CD14-positive monocyte (primary cell): ENCODE measurements around the gene GRID2IP. TPM values are rescaled to one million over a fixed set of nuclear protein-coding genes. Genes with fewer than 3 reads are reported as not detected.

Source experiments
- DNase-seq, 3 donors: peaks; one replicate each; pipeline ENCODE4 v3.0.0-alpha.2; 2011 to 2022
- H2AFZ ChIP-seq: 2 replicates; pipeline ENCODE4 v1.6.0; 2012; ENCODE audit warnings: mild to moderate bottlenecking, low read depth, low read length, inconsistent platforms; ENCODE audit not compliant: insufficient read depth, poor library complexity, severe bottlenecking
- H3K27ac ChIP-seq, 2 donors: 1 replicate in 1 of 2; 2 replicates in 1 of 2; pipeline ENCODE4 v1.5.1; 2012 to 2013; ENCODE audit warnings: low read length in 2 of 2, control low read depth in 1 of 2, inconsistent platforms in 1 of 2, low read depth in 1 of 2, mild to moderate bottlenecking in 1 of 2
- H3K27me3 ChIP-seq, 2 donors: one replicate each; pipeline versions ENCODE4 v1.6.0 to v1.6.1; 2011 to 2013; ENCODE audit warnings: low read length in 2 of 2; ENCODE audit not compliant: control insufficient read depth in 2 of 2, insufficient read depth in 2 of 2
- H3K36me3 ChIP-seq, 2 donors: replicated peaks in 1 of 2; 1 replicate in 1 of 2; 2 replicates in 1 of 2; pipeline versions ENCODE4 v1.5.1 to v1.6.1; 2012 to 2013; ENCODE audit warnings: low read length in 2 of 2, control low read depth in 1 of 2, inconsistent platforms in 1 of 2, mild to moderate bottlenecking in 1 of 2; ENCODE audit not compliant: insufficient read depth in 2 of 2, control insufficient read depth in 1 of 2
- H3K4me1 ChIP-seq, 2 donors: 1 replicate in 1 of 2; 2 replicates in 1 of 2; pipeline versions ENCODE4 v1.5.1 to v1.6.1; 2012 to 2013; ENCODE audit warnings: low read length in 2 of 2, control low read depth in 1 of 2, inconsistent platforms in 1 of 2, mild to moderate bottlenecking in 1 of 2, moderate library complexity in 1 of 2; ENCODE audit not compliant: insufficient read depth in 2 of 2, control insufficient read depth in 1 of 2
- H3K4me2 ChIP-seq: replicated peaks from 2 replicates; pipeline ENCODE3; 2012; ENCODE audit warnings: low read length, moderate library complexity, mild to moderate bottlenecking; ENCODE audit not compliant: poor library complexity, severe bottlenecking; ENCODE audit errors: extremely low read depth
- H3K4me3 ChIP-seq, 3 experiments: fragments of 200-600 bp in 1 of 3; sonication (generic) in 1 of 3; replicated peaks in 1 of 3; 1 replicate in 2 of 3; 2 replicates in 1 of 3; pipeline ENCODE4 v1.5.1; 2011 to 2013; ENCODE audit warnings: low read length in 3 of 3, mild to moderate bottlenecking in 3 of 3, control low read depth in 2 of 3, low read depth in 2 of 3, inconsistent platforms in 1 of 3, moderate library complexity in 1 of 3
- H3K79me2 ChIP-seq: 2 replicates; pipeline ENCODE4 v1.6.0; 2012; ENCODE audit warnings: mild to moderate bottlenecking, control low read depth, inconsistent platforms, low read length, moderate library complexity; ENCODE audit not compliant: insufficient read depth
- H3K9ac ChIP-seq: 2 replicates; pipeline ENCODE4 v1.6.0; 2017; ENCODE audit warnings: low read length, mild to moderate bottlenecking; ENCODE audit not compliant: insufficient read depth, poor library complexity, severe bottlenecking
- H3K9me3 ChIP-seq, 2 donors: replicated peaks in 1 of 2; 1 replicate in 1 of 2; 2 replicates in 1 of 2; pipeline versions ENCODE4 v1.5.1 to v1.6.1; 2012 to 2013; ENCODE audit warnings: low read length in 2 of 2, control low read depth in 1 of 2; ENCODE audit not compliant: control insufficient read depth in 1 of 2, insufficient read depth in 1 of 2
- H4K20me1 ChIP-seq: 2 replicates; pipeline ENCODE4 v1.6.0; 2012; ENCODE audit warnings: mild to moderate bottlenecking, low read length, control low read depth, moderate library complexity; ENCODE audit not compliant: insufficient read depth
- H3K27ac Mint-ChIP-seq, 7 donors: one replicate each; pipeline ENCODE4 v1.8.0; 2020; ENCODE audit warnings: mild to moderate bottlenecking in 7 of 7, mixed read lengths in 7 of 7, moderate library complexity in 6 of 7, inconsistent platforms in 2 of 7
- H3K27me3 Mint-ChIP-seq, 3 donors: one replicate each; pipeline ENCODE4 v1.8.0; 2021 to 2022; ENCODE audit warnings: low read depth in 3 of 3, mild to moderate bottlenecking in 3 of 3, mixed read lengths in 3 of 3, moderate library complexity in 3 of 3, inconsistent platforms in 1 of 3
- H3K36me3 Mint-ChIP-seq, 2 donors: one replicate each; pipeline ENCODE4 v1.8.0; 2020; ENCODE audit warnings: mixed read lengths in 2 of 2, inconsistent platforms in 1 of 2, mild to moderate bottlenecking in 1 of 2
- H3K4me1 Mint-ChIP-seq: one replicate; pipeline ENCODE4 v1.8.0; 2020; ENCODE audit warnings: mild to moderate bottlenecking, mixed read lengths
- H3K4me3 Mint-ChIP-seq, 2 donors: one replicate each; pipeline ENCODE4 v1.8.0; 2020; ENCODE audit warnings: mild to moderate bottlenecking in 2 of 2, mixed read lengths in 2 of 2, moderate library complexity in 1 of 2
- H3K9me3 Mint-ChIP-seq, 7 donors: one replicate each; pipeline ENCODE4 v1.8.0; 2020 to 2022; ENCODE audit warnings: mixed read lengths in 7 of 7, mild to moderate bottlenecking in 6 of 7, moderate library complexity in 6 of 7, inconsistent platforms in 2 of 7
- WGBS: methylation state at CpG from one replicate; pipeline ENCODE4 v1.1.5; 2013; ENCODE audit warnings: missing lambda C conversion rate; ENCODE audit not compliant: insufficient coverage; 5-methylcytosine and 5-hydroxymethylcytosine counted together
- intact Hi-C, 2 donors: fragments of 100-400 bp; cut with micrococcal nuclease; formaldehyde crosslinking; loops; one replicate each; pipeline versions ENCODE4 v1.15.0 to v1.15.1; 2023
- polyA minus RNA-seq: library from RNA; depleted of rRNA, polyadenylated mRNA; stranded (reverse); fragments of >200 nt; gene quantifications from 2 replicates; pipeline ENCODE4 v1.2.3, GENCODE V29; 2012
- polyA plus RNA-seq, 3 donors: library from polyadenylated mRNA; depleted of rRNA in 1 of 3; unstranded in 2 of 3; stranded (reverse) in 1 of 3; fragments of 300-500 nt in 2 of 3; fragments of >200 nt in 1 of 3; fragmentation: Illumina TruSeq in 2 of 3; gene quantifications; 1 replicate in 2 of 3; 2 replicates in 1 of 3; pipeline ENCODE4 v1.2.3, GENCODE V29; 2012 to 2021
- total RNA-seq, 12 experiments: library from RNA in 1 of 12; stranded (reverse) in 1 of 12; fragments of 120-200 nt in 1 of 12; gene quantifications; one replicate each; pipeline ENCODE4 v1.2.4 and lab custom pipeline; 2013 to 2026; ENCODE audit warnings: mixed read lengths in 6 of 12, inconsistent platforms in 1 of 12
- TF ChIP-seq, protein P1 (sequence below): fragments of 200-600 bp; IDR thresholded peaks from one replicate; pipeline ENCODE4 v1.8.0; 2022; ENCODE audit warnings: antibody characterized with exemption, mild to moderate bottlenecking

The GRID2IP gene
- total RNA-seq (2013), result not detected
- polyA plus RNA-seq, result not detected
- polyA minus RNA-seq, result 0.08 TPM in 1 of 2 replicates, not detected in the other
- total RNA-seq (lab: John Stamatoyannopoulos, UW), result 0 to 0.75 (median 0.13) reads per million in 11 experiments

- intact Hi-C loops, result no loop called here
- 91% methylated on average over 45 of the region's 46 CpGs for WGBS
- Mint-ChIP-seq H3K4me1 (peaks cover 5% of the 10 kb centered on the region), H3K36me3 (no peaks in the 10 kb centered on the region), H3K27me3 (peaks cover 0 to 4% (median under 1%) of the 10 kb centered on the region in 3 donors), H3K27ac (no peak within 1 kb of the TSS), H3K4me3 (peak within 1 kb of the TSS in 1 of 2 donors; percentile 17), H3K9me3 (peaks cover 0 to 3% (median 0%) of the 10 kb centered on the region in 7 donors)
- TF ChIP-seq, protein P1, sequence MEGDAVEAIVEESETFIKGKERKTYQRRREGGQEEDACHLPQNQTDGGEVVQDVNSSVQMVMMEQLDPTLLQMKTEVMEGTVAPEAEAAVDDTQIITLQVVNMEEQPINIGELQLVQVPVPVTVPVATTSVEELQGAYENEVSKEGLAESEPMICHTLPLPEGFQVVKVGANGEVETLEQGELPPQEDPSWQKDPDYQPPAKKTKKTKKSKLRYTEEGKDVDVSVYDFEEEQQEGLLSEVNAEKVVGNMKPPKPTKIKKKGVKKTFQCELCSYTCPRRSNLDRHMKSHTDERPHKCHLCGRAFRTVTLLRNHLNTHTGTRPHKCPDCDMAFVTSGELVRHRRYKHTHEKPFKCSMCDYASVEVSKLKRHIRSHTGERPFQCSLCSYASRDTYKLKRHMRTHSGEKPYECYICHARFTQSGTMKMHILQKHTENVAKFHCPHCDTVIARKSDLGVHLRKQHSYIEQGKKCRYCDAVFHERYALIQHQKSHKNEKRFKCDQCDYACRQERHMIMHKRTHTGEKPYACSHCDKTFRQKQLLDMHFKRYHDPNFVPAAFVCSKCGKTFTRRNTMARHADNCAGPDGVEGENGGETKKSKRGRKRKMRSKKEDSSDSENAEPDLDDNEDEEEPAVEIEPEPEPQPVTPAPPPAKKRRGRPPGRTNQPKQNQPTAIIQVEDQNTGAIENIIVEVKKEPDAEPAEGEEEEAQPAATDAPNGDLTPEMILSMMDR, result no peak
- H3K79me2 ChIP-seq, result no peaks in the 10 kb centered on the region
- no peaks in the 10 kb centered on the region for H4K20me1 ChIP-seq
- no peaks in the 10 kb centered on the region for H3K27me3 ChIP-seq
- H2AFZ ChIP-seq, result no peak within 1 kb of the TSS
- no peaks in the 10 kb centered on the region for H3K9me3 ChIP-seq
- peaks cover 8% of the 10 kb centered on the region in 2 donors for H3K4me1 ChIP-seq
- no peak within 1 kb of the TSS for H3K4me3 ChIP-seq
- DNase-seq, result no peak
- H3K36me3 ChIP-seq, result no peaks in the 10 kb centered on the region
- H3K4me2 ChIP-seq, result no peak within 1 kb of the TSS
- H3K27ac ChIP-seq, result no peak within 1 kb of the TSS
- no peak within 1 kb of the TSS for H3K9ac ChIP-seq
These were observed at the start of gene GRID2IP for GRCh38 chr7:6551016-6551511. GRID2IP (minus strand) TSS chr7:6551461; CDS start chr7:6551436, 25 bp downstream.

- no peaks in the 10 kb centered on the region for H3K27me3 Mint-ChIP-seq
- WGBS, result 97% methylated on average over 13 of the region's 15 CpGs
- H3K79me2 ChIP-seq, result no peaks in the 10 kb centered on the region
- intact Hi-C loops, result no loop called here
- peaks cover 0 to 2% (median 0%) of the 10 kb centered on the region in 7 donors for H3K9me3 Mint-ChIP-seq
- no peak overlapping the region for H3K4me3 Mint-ChIP-seq
- H2AFZ ChIP-seq, result no peak overlapping the region
- peaks cover 79 to 87% of the 10 kb centered on the region in 2 donors for H3K36me3 ChIP-seq
- no peaks in the 10 kb centered on the region for H3K27me3 ChIP-seq
- H3K4me3 ChIP-seq, result no peak overlapping the region
- no peak overlapping the region for H3K9ac ChIP-seq
- TF ChIP-seq, protein P1, result no peak
- no peaks in the 10 kb centered on the region for H3K9me3 ChIP-seq
- no peaks in the 10 kb centered on the region for H3K4me1 ChIP-seq
- DNase-seq, result no peak
- no peak overlapping the region for H3K4me2 ChIP-seq
- H3K36me3 Mint-ChIP-seq, result peaks cover 75 to 97% of the 10 kb centered on the region in 2 donors
- peaks cover 13% of the 10 kb centered on the region for H4K20me1 ChIP-seq
- no peaks in the 10 kb centered on the region for H3K4me1 Mint-ChIP-seq
- H3K27ac ChIP-seq, result no peak overlapping the region
- no peak overlapping the region for H3K27ac Mint-ChIP-seq
These were observed 48.8 kb upstream of the GRID2IP start for GRCh38 chr7:6600093-6600492.
